Chondrocyte (in vitro differentiated cells): ENCODE results near the gene NRXN2. TPM values are rescaled to one million over a fixed set of nuclear protein-coding genes. Genes with fewer than 3 reads are reported as not detected.

Experiments
- DNase-seq: peaks from one replicate; pipeline ENCODE4 v3.0.0; 2021; ENCODE audit warnings: mixed read lengths, low spot score
- H3K27ac Mint-ChIP-seq: one replicate; pipeline ENCODE4 v1.8.0; 2021; ENCODE audit warnings: mild to moderate bottlenecking, moderate library complexity, mixed read lengths; ENCODE audit not compliant: unreplicated experiment
- H3K27me3 Mint-ChIP-seq: 2 replicates; pipeline ENCODE4 v1.8.0; 2021; ENCODE audit warnings: low read depth, mixed read lengths
- H3K36me3 Mint-ChIP-seq: 2 replicates; pipeline ENCODE4 v1.8.0; 2021; ENCODE audit warnings: low read depth, mixed read lengths
- H3K4me1 Mint-ChIP-seq: 2 replicates; pipeline ENCODE4 v1.8.0; 2021; ENCODE audit warnings: low read depth, mild to moderate bottlenecking, mixed read lengths
- H3K4me3 Mint-ChIP-seq: one replicate; pipeline ENCODE4 v1.8.0; 2021; ENCODE audit warnings: mild to moderate bottlenecking, moderate library complexity, mixed read lengths; ENCODE audit not compliant: unreplicated experiment
- H3K9me3 Mint-ChIP-seq: 2 replicates; pipeline ENCODE4 v1.8.0; 2021; ENCODE audit warnings: low read depth, mixed read lengths
- CTCF ChIP-seq: fragments of 200-600 bp; sonication (generic); IDR thresholded peaks from 2 replicates; pipeline ENCODE4 v1.5.0; 2021; ENCODE audit warnings: antibody characterized with exemption, mild to moderate bottlenecking, moderate library complexity
- total RNA-seq: library from RNA; stranded (reverse); gene quantifications from 3 replicates; pipeline ENCODE4 v1.2.1, GENCODE V29; 2021

The NRXN2 gene
- total RNA-seq, 1 donor from 2014 or later = 1.8 TPM

GRCh38 chr11:64692764-64693331 is 30.1 kb downstream of the NRXN2 start:
- Mint-ChIP-seq H3K4me3 (no peak overlapping the region), H3K4me1 (peaks cover 6% of the 10 kb centered on the region), H3K36me3 (no peaks in the 10 kb centered on the region), H3K27me3 (peaks cover 54% of the 10 kb centered on the region), H3K9me3 (no peaks in the 10 kb centered on the region), H3K27ac (no peak overlapping the region)
- no peak for DNase-seq
- TF ChIP-seq CTCF = peak; percentile 23

- DNase-seq = peak; percentile 6
- H3K27me3 Mint-ChIP-seq = peaks cover 46% of the 10 kb centered on the region
- no peak overlapping the region for H3K27ac Mint-ChIP-seq
Measured at GRCh38 chr11:64691543-64691942, 31.5 kb downstream of the NRXN2 start.

GRCh38 chr11:64690235-64690634 is 32.8 kb downstream of the NRXN2 start:
- H3K9me3 Mint-ChIP-seq = no peaks in the 10 kb centered on the region
- peaks cover 6% of the 10 kb centered on the region for H3K4me1 Mint-ChIP-seq
- peaks cover 35% of the 10 kb centered on the region for H3K27me3 Mint-ChIP-seq

More at GRCh38 chr11:64691543-64691942, 31.5 kb downstream of the NRXN2 start:
- H3K36me3 Mint-ChIP-seq = no peaks in the 10 kb centered on the region
- no peak overlapping the region for H3K4me3 Mint-ChIP-seq
- peaks cover 6% of the 10 kb centered on the region for H3K4me1 Mint-ChIP-seq
- no peak for TF ChIP-seq CTCF
- no peaks in the 10 kb centered on the region for H3K9me3 Mint-ChIP-seq

GRCh38 chr11:64688534-64688982 is 34.4 kb downstream of the NRXN2 start:
- Mint-ChIP-seq H3K27ac (peak overlapping the region; percentile 81), H3K9me3 (no peaks in the 10 kb centered on the region), H3K36me3 (no peaks in the 10 kb centered on the region), H3K4me1 (peaks cover 6% of the 10 kb centered on the region), H3K4me3 (peak overlapping the region; percentile 79), H3K27me3 (peaks cover 29% of the 10 kb centered on the region)
- DNase-seq = peak; percentile 93
- peak; percentile 98 for TF ChIP-seq CTCF

More at GRCh38 chr11:64690235-64690634, 32.8 kb downstream of the NRXN2 start:
- H3K36me3 Mint-ChIP-seq = no peaks in the 10 kb centered on the region
- H3K27ac Mint-ChIP-seq = no peak overlapping the region
- DNase-seq = peak; percentile 58
- H3K4me3 Mint-ChIP-seq = no peak overlapping the region
- no peak for TF ChIP-seq CTCF

GRCh38 chr11:64687643-64688533 is 35.1 kb downstream of the NRXN2 start:
- no peak overlapping the region for H3K4me3 Mint-ChIP-seq
- no peaks in the 10 kb centered on the region for H3K36me3 Mint-ChIP-seq
- peaks cover 6% of the 10 kb centered on the region for H3K4me1 Mint-ChIP-seq
- peak overlapping the region; percentile 81 for H3K27ac Mint-ChIP-seq
- TF ChIP-seq CTCF = no peak
- peak; percentile 40 for DNase-seq
- no peaks in the 10 kb centered on the region for H3K9me3 Mint-ChIP-seq
- peaks cover 27% of the 10 kb centered on the region for H3K27me3 Mint-ChIP-seq
